ENCODE data around the gene ZSWIM8. TPM values are rescaled to one million over a fixed set of nuclear protein-coding genes. Genes with fewer than 3 reads are reported as not detected.

The ZSWIM8 gene
- total and polyA plus RNA-seq, 2 donors (not counting 1 experiment from before 2014, with no cell fraction given): 37.9 to 60.9 TPM

DNA sequence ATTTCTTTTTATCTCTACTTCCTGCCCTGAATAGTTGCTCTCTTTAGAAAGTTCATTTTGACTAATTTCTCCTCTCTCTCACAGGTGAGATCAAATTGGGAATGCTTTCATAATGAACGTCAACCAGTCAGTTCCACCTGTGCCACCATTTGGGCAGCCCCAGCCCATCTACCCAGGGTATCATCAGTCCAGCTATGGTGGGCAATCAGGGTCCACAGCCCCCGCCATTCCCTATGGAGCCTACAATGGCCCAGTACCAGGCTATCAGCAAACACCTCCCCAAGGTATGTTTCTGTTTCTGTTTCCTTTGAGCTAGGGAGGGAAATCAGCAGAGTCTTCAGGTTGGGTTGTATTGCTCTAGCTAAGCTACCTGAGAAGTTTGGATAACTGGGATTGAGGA, 38.7 kb upstream of the ZSWIM8 start:
- H3K4me3 ChIP-seq (replicated peaks in 1 of 4; ENCODE audit: control extremely low read depth in 1 of 4, insufficient read depth in 1 of 4, low read depth in 3 of 4, low read length in 4 of 4): no peak overlapping the region
- no peak for TF ChIP-seq EZH2 (IDR thresholded peaks at IDR 0.05; ENCODE audit: low read length, missing control alignments)
- TF ChIP-seq, protein P1, sequence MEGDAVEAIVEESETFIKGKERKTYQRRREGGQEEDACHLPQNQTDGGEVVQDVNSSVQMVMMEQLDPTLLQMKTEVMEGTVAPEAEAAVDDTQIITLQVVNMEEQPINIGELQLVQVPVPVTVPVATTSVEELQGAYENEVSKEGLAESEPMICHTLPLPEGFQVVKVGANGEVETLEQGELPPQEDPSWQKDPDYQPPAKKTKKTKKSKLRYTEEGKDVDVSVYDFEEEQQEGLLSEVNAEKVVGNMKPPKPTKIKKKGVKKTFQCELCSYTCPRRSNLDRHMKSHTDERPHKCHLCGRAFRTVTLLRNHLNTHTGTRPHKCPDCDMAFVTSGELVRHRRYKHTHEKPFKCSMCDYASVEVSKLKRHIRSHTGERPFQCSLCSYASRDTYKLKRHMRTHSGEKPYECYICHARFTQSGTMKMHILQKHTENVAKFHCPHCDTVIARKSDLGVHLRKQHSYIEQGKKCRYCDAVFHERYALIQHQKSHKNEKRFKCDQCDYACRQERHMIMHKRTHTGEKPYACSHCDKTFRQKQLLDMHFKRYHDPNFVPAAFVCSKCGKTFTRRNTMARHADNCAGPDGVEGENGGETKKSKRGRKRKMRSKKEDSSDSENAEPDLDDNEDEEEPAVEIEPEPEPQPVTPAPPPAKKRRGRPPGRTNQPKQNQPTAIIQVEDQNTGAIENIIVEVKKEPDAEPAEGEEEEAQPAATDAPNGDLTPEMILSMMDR (conservative IDR thresholded peaks at IDR 0.05 in 1 of 2, IDR thresholded peaks at IDR 0.05 in 1 of 2; ENCODE audit: low read depth in 1 of 2, low read length in 2 of 2): no peak
- no peaks in the 10 kb centered on the region for H4K20me1 ChIP-seq (ENCODE audit: control insufficient read depth, extremely low read depth, insufficient read depth, low read length)
- no peak overlapping the region for H2AFZ ChIP-seq (ENCODE audit: low read length)
- H3K27ac ChIP-seq (ENCODE audit: insufficient read depth, low read length): no peak overlapping the region
- H3K36me3 ChIP-seq (ENCODE audit: control insufficient read depth, insufficient read depth, low read length): peaks cover 11% of the 10 kb centered on the region
- H3K27me3 ChIP-seq (ENCODE audit: control insufficient read depth, insufficient read depth, low read length): no peaks in the 10 kb centered on the region
- H3K9me3 ChIP-seq (ENCODE audit: control insufficient read depth, insufficient read depth, low read depth, low read length): no peaks in the 10 kb centered on the region
- H3K9ac ChIP-seq (ENCODE audit: insufficient read depth, low read length): no peak overlapping the region
- no peaks in the 10 kb centered on the region for H3K4me1 ChIP-seq (ENCODE audit: control insufficient read depth, extremely low read depth, insufficient read depth, low read length)
- H3K4me2 ChIP-seq (ENCODE audit: extremely low read depth, insufficient read depth, low read length): no peak overlapping the region
- DNase-seq (ENCODE audit: low read depth in 2 of 2): no peak
- peaks cover 59% of the 10 kb centered on the region for H3K79me2 ChIP-seq (ENCODE audit: control insufficient read depth, insufficient read depth, low read length)

GRCh38 chr10:73750819-73751218, 34.6 kb upstream of the ZSWIM8 start:
- H4K20me1 ChIP-seq (ENCODE audit: control insufficient read depth, extremely low read depth, insufficient read depth, low read length): no peaks in the 10 kb centered on the region
- H3K4me3 ChIP-seq (replicated peaks in 1 of 4; ENCODE audit: control extremely low read depth in 1 of 4, insufficient read depth in 1 of 4, low read depth in 3 of 4, low read length in 4 of 4): no peak overlapping the region
- no peak overlapping the region for H3K4me2 ChIP-seq (ENCODE audit: extremely low read depth, insufficient read depth, low read length)
- no peak overlapping the region for H3K9ac ChIP-seq (ENCODE audit: insufficient read depth, low read length)
- H3K79me2 ChIP-seq (ENCODE audit: control insufficient read depth, insufficient read depth, low read length): peaks cover 32% of the 10 kb centered on the region
- H3K4me1 ChIP-seq (ENCODE audit: control insufficient read depth, extremely low read depth, insufficient read depth, low read length): no peaks in the 10 kb centered on the region
- TF ChIP-seq EZH2 (IDR thresholded peaks at IDR 0.05; ENCODE audit: low read length, missing control alignments): no peak
- TF ChIP-seq, protein P1 (conservative IDR thresholded peaks at IDR 0.05 in 1 of 2, IDR thresholded peaks at IDR 0.05 in 1 of 2; ENCODE audit: low read depth in 1 of 2, low read length in 2 of 2): no peak
- H2AFZ ChIP-seq (ENCODE audit: low read length): no peak overlapping the region
- H3K27me3 ChIP-seq (ENCODE audit: control insufficient read depth, insufficient read depth, low read length): no peaks in the 10 kb centered on the region
- no peaks in the 10 kb centered on the region for H3K9me3 ChIP-seq (ENCODE audit: control insufficient read depth, insufficient read depth, low read depth, low read length)
- DNase-seq (ENCODE audit: low read depth in 2 of 2): no peak
- no peak overlapping the region for H3K27ac ChIP-seq (ENCODE audit: insufficient read depth, low read length)
- H3K36me3 ChIP-seq (ENCODE audit: control insufficient read depth, insufficient read depth, low read length): peaks cover 13% of the 10 kb centered on the region

- Histone ChIP-seq H3K79me2 (ENCODE audit: control insufficient read depth, insufficient read depth, low read length) (peaks cover 1% of the 10 kb centered on the region), H3K27me3 (ENCODE audit: control insufficient read depth, insufficient read depth, low read length) (no peaks in the 10 kb centered on the region), H3K27ac (ENCODE audit: insufficient read depth, low read length) (no peak overlapping the region), H3K4me3 (replicated peaks in 1 of 4; ENCODE audit: control extremely low read depth in 1 of 4, insufficient read depth in 1 of 4, low read depth in 3 of 4, low read length in 4 of 4) (no peak overlapping the region), H2AFZ (ENCODE audit: low read length) (no peak overlapping the region), H3K9me3 (ENCODE audit: control insufficient read depth, insufficient read depth, low read depth, low read length) (no peaks in the 10 kb centered on the region), H3K4me1 (ENCODE audit: control insufficient read depth, extremely low read depth, insufficient read depth, low read length) (no peaks in the 10 kb centered on the region), H3K9ac (ENCODE audit: insufficient read depth, low read length) (no peak overlapping the region), H3K36me3 (ENCODE audit: control insufficient read depth, insufficient read depth, low read length) (peaks cover 12% of the 10 kb centered on the region), H4K20me1 (ENCODE audit: control insufficient read depth, extremely low read depth, insufficient read depth, low read length) (no peaks in the 10 kb centered on the region), H3K4me2 (ENCODE audit: extremely low read depth, insufficient read depth, low read length) (no peak overlapping the region)
- no peak for DNase-seq (ENCODE audit: low read depth in 2 of 2)
- TF ChIP-seq, protein P1 (conservative IDR thresholded peaks at IDR 0.05 in 1 of 2, IDR thresholded peaks at IDR 0.05 in 1 of 2; ENCODE audit: low read depth in 1 of 2, low read length in 2 of 2): no peak
- no peak for TF ChIP-seq EZH2 (IDR thresholded peaks at IDR 0.05; ENCODE audit: low read length, missing control alignments)
Measured at GRCh38 chr10:73756183-73756582, 29.2 kb upstream of the ZSWIM8 start.
